ENCODE results near the gene SDK2. TPM values are rescaled to one million over a fixed set of nuclear protein-coding genes. Genes with fewer than 3 reads are reported as not detected.

The SDK2 gene
- total and polyA plus RNA-seq, 2 of the 4 experiments (the other 2 are of a cell fraction), result under 0.01 to 0.03 TPM

GRCh38 chr17:73600103-73600871 lies 44.0 kb downstream of the SDK2 start:
- Histone ChIP-seq H4K20me1 (ENCODE audit: insufficient read depth, low read length) (no peaks in the 10 kb centered on the region), H2AK9ac (replicated peaks; ENCODE audit: low read depth, low read length, poor library complexity) (no peak overlapping the region), H3K27me3 (ENCODE audit: control insufficient read depth, insufficient read depth, low read length) (no peaks in the 10 kb centered on the region), H2BK5ac (ENCODE audit: low read depth, low read length, poor library complexity, severe bottlenecking) (no peak overlapping the region), H3K23ac (ENCODE audit: low read depth, low read length) (no peak overlapping the region), H3K4ac (ENCODE audit: low read depth, low read length) (no peak overlapping the region), H3K56ac (ENCODE audit: extremely low read depth, insufficient read depth, low read length) (no peak overlapping the region), H3K4me1 (ENCODE audit: control insufficient read depth, insufficient read depth, low read length) (no peaks in the 10 kb centered on the region), H3K4me3 (ENCODE audit: insufficient read depth, low read depth, low read length) (no peak overlapping the region), H2AFZ (replicated peaks; ENCODE audit: low read length, poor library complexity) (no peak overlapping the region), H3K9me1 (ENCODE audit: insufficient read depth, low read length) (no peaks in the 10 kb centered on the region), H3K4me2 (ENCODE audit: low read depth, low read length) (no peak overlapping the region), H3K27ac (ENCODE audit: insufficient read depth, low read length) (no peak overlapping the region), H3K79me1 (ENCODE audit: low read depth in 1 of 2, low read length in 2 of 2) (no peaks in the 10 kb centered on the region), H4K5ac (ENCODE audit: low read depth, low read length) (no peak overlapping the region), H4K91ac (ENCODE audit: insufficient read depth, low read depth, low read length) (no peak overlapping the region), H2BK120ac (ENCODE audit: low read depth, low read length) (no peak overlapping the region), H3K9me3 (ENCODE audit: control insufficient read depth, insufficient read depth, low read length) (peaks cover 25% of the 10 kb centered on the region), H2AK5ac (ENCODE audit: low read depth, low read length) (no peak overlapping the region), H3K14ac (replicated peaks; ENCODE audit: low read depth, low read length) (no peak overlapping the region), H4K8ac (ENCODE audit: low read depth in 2 of 2, low read length in 2 of 2) (no peak overlapping the region), H3K36me3 (ENCODE audit: control insufficient read depth, insufficient read depth, low read length) (no peaks in the 10 kb centered on the region), H2BK15ac (ENCODE audit: low read depth, low read length) (no peak overlapping the region), H3K9ac (ENCODE audit: low read depth, low read length) (no peak overlapping the region), H2BK20ac (ENCODE audit: low read depth, low read length) (no peak overlapping the region), H3K18ac (ENCODE audit: low read depth, low read length) (no peak overlapping the region)
- ChIA-PET POLR2A (ENCODE audit: unreplicated experiment) (no interaction called here), CTCF (no interaction called here)
- DNase-seq (no peak), ATAC-seq (ENCODE audit: low read depth) (no peak)
- 0% methylated on average over 3 of the region's 16 CpGs; no CpG with 5 or more reads in 1 of the 2 experiments for WGBS, 2 experiments (ENCODE audit: extremely low coverage in 2 of 2, insufficient read length in 1 of 2)
- BruUV-seq (replicated peaks), result no TSS peak
- TF ChIP-seq RCOR1 (IDR thresholded peaks at IDR 0.05; ENCODE audit: insufficient replicate concordance, low read length) (no peak), RAD21 (IDR thresholded peaks at IDR 0.05; ENCODE audit: low read length) (no peak), BHLHE40 (IDR thresholded peaks at IDR 0.05; ENCODE audit: low read depth, low read length) (no peak), SMC3 (IDR thresholded peaks at IDR 0.05; ENCODE audit: low read depth, low read length) (no peak), CEBPB (IDR thresholded peaks at IDR 0.05; ENCODE audit: low read depth, low read length) (no peak), CTCF (conservative IDR thresholded peaks at IDR 0.05; ENCODE audit: low read depth, low read length) (no peak), FOS (IDR thresholded peaks at IDR 0.05; ENCODE audit: low read depth, low read length) (no peak), RFX5 (IDR thresholded peaks at IDR 0.05; ENCODE audit: low read depth, low read length) (no peak), POLR2A (IDR thresholded peaks at IDR 0.05; ENCODE audit: low read depth, low read length) (no peak), MAZ (IDR thresholded peaks at IDR 0.05; ENCODE audit: borderline replicate concordance, low read depth, low read length) (no peak), MXI1 (IDR thresholded peaks at IDR 0.05; ENCODE audit: borderline replicate concordance, low read depth, low read length) (no peak), ELK1 (IDR thresholded peaks at IDR 0.05; ENCODE audit: borderline replicate concordance, low read depth, low read length) (no peak), NFE2L2 (IDR thresholded peaks at IDR 0.05; ENCODE audit: low read depth, low read length) (no peak), MAFK (IDR thresholded peaks at IDR 0.05; ENCODE audit: low read depth, low read length) (no peak), CHD1 (IDR thresholded peaks at IDR 0.05; ENCODE audit: low read depth, low read length) (no peak)
- TF ChIP-seq, protein P1, sequence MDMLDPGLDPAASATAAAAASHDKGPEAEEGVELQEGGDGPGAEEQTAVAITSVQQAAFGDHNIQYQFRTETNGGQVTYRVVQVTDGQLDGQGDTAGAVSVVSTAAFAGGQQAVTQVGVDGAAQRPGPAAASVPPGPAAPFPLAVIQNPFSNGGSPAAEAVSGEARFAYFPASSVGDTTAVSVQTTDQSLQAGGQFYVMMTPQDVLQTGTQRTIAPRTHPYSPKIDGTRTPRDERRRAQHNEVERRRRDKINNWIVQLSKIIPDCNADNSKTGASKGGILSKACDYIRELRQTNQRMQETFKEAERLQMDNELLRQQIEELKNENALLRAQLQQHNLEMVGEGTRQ (IDR thresholded peaks at IDR 0.05; ENCODE audit: low read depth, low read length), result no peak
- in situ Hi-C loops (cut with MboI; ENCODE audit: low sequenced_read_pairs), result loop anchor here (25.0 kb wide), 2 partner anchors 112 to 387 kb away; no protein-coding TSS in a partner anchor
- dilution Hi-C loops (cut with HindIII; ENCODE audit: low sequenced_read_pairs, unreplicated experiment), result no loop called here
- intact Hi-C loops (cut with micrococcal nuclease), result no loop called here
